ENCODE data around the gene MMP27.

Gene MMP27, protein sequence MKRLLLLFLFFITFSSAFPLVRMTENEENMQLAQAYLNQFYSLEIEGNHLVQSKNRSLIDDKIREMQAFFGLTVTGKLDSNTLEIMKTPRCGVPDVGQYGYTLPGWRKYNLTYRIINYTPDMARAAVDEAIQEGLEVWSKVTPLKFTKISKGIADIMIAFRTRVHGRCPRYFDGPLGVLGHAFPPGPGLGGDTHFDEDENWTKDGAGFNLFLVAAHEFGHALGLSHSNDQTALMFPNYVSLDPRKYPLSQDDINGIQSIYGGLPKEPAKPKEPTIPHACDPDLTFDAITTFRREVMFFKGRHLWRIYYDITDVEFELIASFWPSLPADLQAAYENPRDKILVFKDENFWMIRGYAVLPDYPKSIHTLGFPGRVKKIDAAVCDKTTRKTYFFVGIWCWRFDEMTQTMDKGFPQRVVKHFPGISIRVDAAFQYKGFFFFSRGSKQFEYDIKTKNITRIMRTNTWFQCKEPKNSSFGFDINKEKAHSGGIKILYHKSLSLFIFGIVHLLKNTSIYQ

DNA sequence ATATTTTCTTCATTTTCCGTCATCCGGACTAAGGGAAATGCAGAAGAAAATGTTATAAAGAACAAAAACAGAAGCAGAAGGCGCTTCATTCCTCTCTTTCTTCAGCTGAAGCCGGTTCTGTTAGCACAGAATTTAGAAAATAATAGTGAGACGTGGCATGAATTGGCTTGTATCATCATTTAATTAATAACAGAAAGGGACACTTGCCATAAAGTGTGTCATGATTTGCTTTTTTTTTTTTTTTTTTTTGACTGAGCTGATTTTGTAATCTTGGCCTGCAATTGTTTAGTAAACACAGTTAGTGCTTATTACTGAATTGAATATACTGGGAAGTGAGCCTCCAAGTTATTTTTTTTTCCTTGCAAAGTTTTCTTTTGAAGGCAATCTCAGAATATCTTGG, at the start of gene MMP27:
MMP27 (minus strand) TSS at position 144 of the 400 bp plus-strand sequence; CDS start at position 89, 55 bp downstream.
- Histone ChIP-seq H3K36me3 (ENCODE audit: control insufficient read depth, low read length) (no peaks in the 10 kb centered on the region), H3F3A (ENCODE audit: control insufficient read depth, insufficient read depth) (no peaks in the 10 kb centered on the region), H3K79me2 (ENCODE audit: control insufficient read depth, low read length) (no peaks in the 10 kb centered on the region), H3K9me3 (ENCODE audit: control insufficient read depth, insufficient read depth, low read length) (no peaks in the 10 kb centered on the region), H3K27me3 (ENCODE audit: control insufficient read depth, low read length) (peaks cover 3% of the 10 kb centered on the region; the same call in 1 of the 2 replicates), H3K27ac (ENCODE audit: low read depth, low read length) (no peak within 1 kb of the TSS), H3K4me3 (ENCODE audit: low read length) (no peak within 1 kb of the TSS), H3K4me2 (ENCODE audit: low read length) (no peak within 1 kb of the TSS), H3K4me1 (ENCODE audit: control insufficient read depth, low read length) (no peaks in the 10 kb centered on the region), H4K20me1 (ENCODE audit: control insufficient read depth, insufficient read depth, low read depth, low read length) (no peaks in the 10 kb centered on the region), H3K9me2 (replicated peaks; ENCODE audit: control insufficient read depth, low read length) (no peaks in the 10 kb centered on the region)
- TF ChIP-seq, protein P1, sequence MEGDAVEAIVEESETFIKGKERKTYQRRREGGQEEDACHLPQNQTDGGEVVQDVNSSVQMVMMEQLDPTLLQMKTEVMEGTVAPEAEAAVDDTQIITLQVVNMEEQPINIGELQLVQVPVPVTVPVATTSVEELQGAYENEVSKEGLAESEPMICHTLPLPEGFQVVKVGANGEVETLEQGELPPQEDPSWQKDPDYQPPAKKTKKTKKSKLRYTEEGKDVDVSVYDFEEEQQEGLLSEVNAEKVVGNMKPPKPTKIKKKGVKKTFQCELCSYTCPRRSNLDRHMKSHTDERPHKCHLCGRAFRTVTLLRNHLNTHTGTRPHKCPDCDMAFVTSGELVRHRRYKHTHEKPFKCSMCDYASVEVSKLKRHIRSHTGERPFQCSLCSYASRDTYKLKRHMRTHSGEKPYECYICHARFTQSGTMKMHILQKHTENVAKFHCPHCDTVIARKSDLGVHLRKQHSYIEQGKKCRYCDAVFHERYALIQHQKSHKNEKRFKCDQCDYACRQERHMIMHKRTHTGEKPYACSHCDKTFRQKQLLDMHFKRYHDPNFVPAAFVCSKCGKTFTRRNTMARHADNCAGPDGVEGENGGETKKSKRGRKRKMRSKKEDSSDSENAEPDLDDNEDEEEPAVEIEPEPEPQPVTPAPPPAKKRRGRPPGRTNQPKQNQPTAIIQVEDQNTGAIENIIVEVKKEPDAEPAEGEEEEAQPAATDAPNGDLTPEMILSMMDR (IDR thresholded peaks at IDR 0.05; ENCODE audit: low read depth, low read length, poor library complexity, severe bottlenecking), result no peak
- TF ChIP-seq EZH2phosphoT487 (IDR thresholded peaks at IDR 0.05; ENCODE audit: borderline replicate concordance, low read length), result no peak

DNA sequence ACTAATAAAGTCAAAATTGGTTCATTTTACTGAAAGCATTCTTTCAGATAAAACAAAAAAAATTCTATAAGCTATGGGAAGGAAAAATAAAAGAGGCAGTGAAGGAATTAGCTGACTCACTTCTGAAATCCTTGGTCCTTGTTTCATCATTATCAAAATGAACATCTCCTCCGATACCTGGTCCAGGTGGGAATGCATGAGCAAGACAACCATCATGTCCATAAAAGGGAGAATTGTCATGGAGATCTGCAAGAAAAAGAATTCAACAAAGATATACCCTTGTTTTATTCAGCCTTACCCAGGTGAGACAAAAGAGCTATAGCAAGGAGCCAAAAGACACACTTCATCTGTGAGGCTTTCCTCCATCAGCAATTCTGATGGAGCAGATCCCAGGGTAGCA, 47.7 kb upstream of the MMP27 start:
- no peaks in the 10 kb centered on the region for H3K79me2 ChIP-seq (ENCODE audit: control insufficient read depth, low read length)
- no peaks in the 10 kb centered on the region for H3K36me3 ChIP-seq (ENCODE audit: control insufficient read depth, low read length)
- peaks cover 5% of the 10 kb centered on the region; the same call in 1 of the 2 replicates for H3K4me1 ChIP-seq (ENCODE audit: control insufficient read depth, low read length)
- TF ChIP-seq EZH2phosphoT487 (IDR thresholded peaks at IDR 0.05; ENCODE audit: borderline replicate concordance, low read length), result no peak
- TF ChIP-seq, protein P1 (IDR thresholded peaks at IDR 0.05; ENCODE audit: low read depth, low read length, poor library complexity, severe bottlenecking), result no peak
- no peak overlapping the region for H3K27ac ChIP-seq (ENCODE audit: low read depth, low read length)
- H3K27me3 ChIP-seq (ENCODE audit: control insufficient read depth, low read length), result peaks cover 10% of the 10 kb centered on the region; the same call in 1 of the 2 replicates
- H4K20me1 ChIP-seq (ENCODE audit: control insufficient read depth, insufficient read depth, low read depth, low read length), result no peaks in the 10 kb centered on the region
- no peak overlapping the region for H3K4me2 ChIP-seq (ENCODE audit: low read length)
- H3K9me2 ChIP-seq (replicated peaks; ENCODE audit: control insufficient read depth, low read length), result no peaks in the 10 kb centered on the region
- H3F3A ChIP-seq (ENCODE audit: control insufficient read depth, insufficient read depth), result no peaks in the 10 kb centered on the region
- no peak overlapping the region for H3K4me3 ChIP-seq (ENCODE audit: low read length)
- H3K9me3 ChIP-seq (ENCODE audit: control insufficient read depth, insufficient read depth, low read length), result no peaks in the 10 kb centered on the region

DNA sequence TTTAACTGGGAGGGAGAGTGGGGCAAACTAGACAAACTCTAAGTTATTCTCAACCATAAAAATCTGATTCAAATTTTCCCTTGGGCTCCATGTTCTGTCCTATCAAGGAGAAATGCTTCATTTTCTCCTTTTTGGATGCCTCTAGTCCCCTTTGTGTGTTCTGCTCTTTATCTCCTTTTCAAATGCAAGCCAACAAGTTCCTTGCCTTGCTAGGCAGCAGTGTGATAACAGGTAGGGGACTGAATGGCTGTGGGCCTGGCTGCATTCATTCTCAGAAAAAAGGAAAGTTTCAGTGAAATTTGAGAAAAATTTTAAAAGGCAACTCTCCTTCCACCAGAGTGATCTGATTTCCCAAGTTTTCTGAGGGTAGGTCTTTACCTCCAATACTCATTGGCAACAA, 46.1 kb upstream of the MMP27 start:
- Histone ChIP-seq H3K27ac (ENCODE audit: low read depth, low read length) (no peak overlapping the region), H3K27me3 (ENCODE audit: control insufficient read depth, low read length) (0 out of 2 replicates have a peak, but pooled peaks cover 8% of the 10 kb centered on the region), H3F3A (ENCODE audit: control insufficient read depth, insufficient read depth) (no peaks in the 10 kb centered on the region), H3K9me2 (replicated peaks; ENCODE audit: control insufficient read depth, low read length) (no peaks in the 10 kb centered on the region), H3K4me3 (ENCODE audit: low read length) (no peak overlapping the region), H3K79me2 (ENCODE audit: control insufficient read depth, low read length) (no peaks in the 10 kb centered on the region), H3K4me2 (ENCODE audit: low read length) (no peak overlapping the region), H4K20me1 (ENCODE audit: control insufficient read depth, insufficient read depth, low read depth, low read length) (no peaks in the 10 kb centered on the region), H3K4me1 (ENCODE audit: control insufficient read depth, low read length) (no peaks in the 10 kb centered on the region), H3K36me3 (ENCODE audit: control insufficient read depth, low read length) (no peaks in the 10 kb centered on the region), H3K9me3 (ENCODE audit: control insufficient read depth, insufficient read depth, low read length) (no peaks in the 10 kb centered on the region)
- TF ChIP-seq, protein P1 (IDR thresholded peaks at IDR 0.05; ENCODE audit: low read depth, low read length, poor library complexity, severe bottlenecking), result no peak
- TF ChIP-seq EZH2phosphoT487 (IDR thresholded peaks at IDR 0.05; ENCODE audit: borderline replicate concordance, low read length), result no peak

Data from DOHH2 (cell line).